HEK293 (cell line): ENCODE data around the gene FRMD5.
A peak's percentile ranks its signal among the peaks of the same experiment; 100 is the strongest.

Experiments
- CTCF ChIA-PET: fragments of 350-600 bp; formaldehyde crosslinking; extraction: SDS; loops from one replicate; lab custom pipeline; 2021; ENCODE audit warnings: antibody characterized with exemption; lab: Yijun Ruan, JAX
- POLR2A ChIA-PET: fragments of 300-600 bp; formaldehyde crosslinking; extraction: SDS; loops from one replicate; lab custom pipeline; 2020; ENCODE audit warnings: antibody characterized with exemption, inconsistent platforms; lab: Yijun Ruan, JAX
- H3K27ac ChIP-seq: fragments of 200-500 bp; sonication (Bioruptor generic); 2 replicates; pipeline ENCODE4 v1.5.1; 2014; ENCODE audit warnings: low read depth, low read length, control low read depth, inconsistent platforms; ENCODE audit errors: extremely low read depth
- H3K36me3 ChIP-seq, 2 experiments: fragments of 200-500 bp in 1 of 2; sonication (Bioruptor generic) in 1 of 2; 1 replicate in 1 of 2; 2 replicates in 1 of 2; pipeline ENCODE4 v1.5.1; 2014 to 2017; ENCODE audit warnings: inconsistent platforms in 2 of 2, low read length in 2 of 2; ENCODE audit not compliant: control insufficient read depth in 2 of 2, insufficient read depth in 1 of 2
- H3K4me1 ChIP-seq: fragments of 200-500 bp; sonication (Bioruptor generic); 2 replicates; pipeline ENCODE4 v1.5.1; 2014; ENCODE audit warnings: mild to moderate bottlenecking, low read length, inconsistent platforms; ENCODE audit not compliant: control insufficient read depth, insufficient read depth
- H3K4me3 ChIP-seq: 2 replicates; pipeline ENCODE4 v1.5.1; 2011; ENCODE audit warnings: low read depth, mild to moderate bottlenecking, control low read depth, low read length, moderate library complexity
- H3K9me3 ChIP-seq: fragments of 200-500 bp; sonication (Bioruptor generic); 2 replicates; pipeline ENCODE4 v1.5.1; 2014; ENCODE audit warnings: low read depth, low read length, inconsistent platforms; ENCODE audit not compliant: control insufficient read depth, insufficient read depth
- ATF2 ChIP-seq: fragments of 450-650 bp; formaldehyde crosslinking; IDR thresholded peaks from 2 replicates; pipeline ENCODE4 v1.5.1; 2016; ENCODE audit warnings: missing biosample characterization, missing genetic modification characterization, low read depth
- BCL11A ChIP-seq: fragments of 450-650 bp; formaldehyde crosslinking; IDR thresholded peaks from 2 replicates; pipeline ENCODE4 v1.5.1; 2016; ENCODE audit warnings: low read depth, missing biosample characterization, missing genetic modification characterization
- GLIS2 ChIP-seq: fragments of 450-650 bp; formaldehyde crosslinking; IDR thresholded peaks from 2 replicates; pipeline ENCODE4 v1.5.1; 2016; ENCODE audit warnings: missing biosample characterization, missing genetic modification characterization
- INSM2 ChIP-seq: fragments of 450-650 bp; formaldehyde crosslinking; IDR thresholded peaks from 2 replicates; pipeline ENCODE4 v1.5.1; 2016; ENCODE audit warnings: missing biosample characterization, missing genetic modification characterization
- MYNN ChIP-seq: fragments of 450-650 bp; formaldehyde crosslinking; IDR thresholded peaks from 2 replicates; pipeline ENCODE4 v1.5.1; 2016; ENCODE audit warnings: missing biosample characterization, missing genetic modification characterization, borderline replicate concordance
- WT1 ChIP-seq: fragments of 450-650 bp; formaldehyde crosslinking; IDR thresholded peaks from 2 replicates; pipeline ENCODE4 v1.5.1; 2016; ENCODE audit warnings: missing biosample characterization, missing genetic modification characterization
- ZNF138 ChIP-seq: fragments of 450-650 bp; formaldehyde crosslinking; IDR thresholded peaks from 2 replicates; pipeline ENCODE4 v1.5.1; 2016; ENCODE audit warnings: missing biosample characterization, missing genetic modification characterization, borderline replicate concordance
- ZNF16 ChIP-seq: fragments of 450-650 bp; formaldehyde crosslinking; IDR thresholded peaks from 2 replicates; pipeline ENCODE4 v1.5.1; 2016; ENCODE audit warnings: low read depth, missing biosample characterization, missing genetic modification characterization
- ZNF174 ChIP-seq: fragments of 450-650 bp; formaldehyde crosslinking; IDR thresholded peaks from 2 replicates; pipeline ENCODE4 v1.5.0; 2017; ENCODE audit warnings: missing biosample characterization, mild to moderate bottlenecking, missing genetic modification characterization
- ZNF280C ChIP-seq: fragments of 450-650 bp; formaldehyde crosslinking; IDR thresholded peaks from 2 replicates; pipeline ENCODE4 v1.5.1; 2016; ENCODE audit warnings: missing biosample characterization, missing genetic modification characterization
- ZNF37A ChIP-seq: fragments of 450-650 bp; IDR thresholded peaks from 2 replicates; pipeline ENCODE4 v1.5.1; 2018; ENCODE audit warnings: missing biosample characterization, missing genetic modification characterization
- ZNF521 ChIP-seq: fragments of 450-650 bp; formaldehyde crosslinking; IDR thresholded peaks from 2 replicates; pipeline ENCODE4 v1.5.1; 2017; ENCODE audit warnings: missing biosample characterization, mild to moderate bottlenecking, missing genetic modification characterization
- ZNF670 ChIP-seq: fragments of 450-650 bp; formaldehyde crosslinking; IDR thresholded peaks from 2 replicates; pipeline ENCODE4 v1.5.1; 2016; ENCODE audit warnings: missing biosample characterization, missing genetic modification characterization, low read depth
- ZNF707 ChIP-seq: fragments of 450-650 bp; formaldehyde crosslinking; IDR thresholded peaks from 2 replicates; pipeline ENCODE4 v1.5.1; 2016; ENCODE audit warnings: missing biosample characterization, missing genetic modification characterization
- ZSCAN16 ChIP-seq: fragments of 450-650 bp; formaldehyde crosslinking; IDR thresholded peaks from 2 replicates; pipeline ENCODE4 v1.5.1; 2016; ENCODE audit warnings: missing biosample characterization, missing genetic modification characterization
- TF ChIP-seq, protein P1 (sequence below): fragments of 450-650 bp; formaldehyde crosslinking; IDR thresholded peaks from 2 replicates; pipeline ENCODE4 v1.5.1; 2017; ENCODE audit warnings: missing biosample characterization, missing genetic modification characterization
- TF ChIP-seq, protein P2 (sequence below): fragments of 450-650 bp; formaldehyde crosslinking; conservative IDR thresholded peaks from 2 replicates; pipeline ENCODE4 v1.5.1; 2016; ENCODE audit warnings: low read depth, missing biosample characterization, missing genetic modification characterization

The FRMD5 gene

GRCh38 chr15:44087578-44088465, 107.2 kb downstream of the FRMD5 start (continued):
- TF ChIP-seq, protein P1, sequence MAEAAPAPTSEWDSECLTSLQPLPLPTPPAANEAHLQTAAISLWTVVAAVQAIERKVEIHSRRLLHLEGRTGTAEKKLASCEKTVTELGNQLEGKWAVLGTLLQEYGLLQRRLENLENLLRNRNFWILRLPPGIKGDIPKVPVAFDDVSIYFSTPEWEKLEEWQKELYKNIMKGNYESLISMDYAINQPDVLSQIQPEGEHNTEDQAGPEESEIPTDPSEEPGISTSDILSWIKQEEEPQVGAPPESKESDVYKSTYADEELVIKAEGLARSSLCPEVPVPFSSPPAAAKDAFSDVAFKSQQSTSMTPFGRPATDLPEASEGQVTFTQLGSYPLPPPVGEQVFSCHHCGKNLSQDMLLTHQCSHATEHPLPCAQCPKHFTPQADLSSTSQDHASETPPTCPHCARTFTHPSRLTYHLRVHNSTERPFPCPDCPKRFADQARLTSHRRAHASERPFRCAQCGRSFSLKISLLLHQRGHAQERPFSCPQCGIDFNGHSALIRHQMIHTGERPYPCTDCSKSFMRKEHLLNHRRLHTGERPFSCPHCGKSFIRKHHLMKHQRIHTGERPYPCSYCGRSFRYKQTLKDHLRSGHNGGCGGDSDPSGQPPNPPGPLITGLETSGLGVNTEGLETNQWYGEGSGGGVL = no peak
- no peak for TF ChIP-seq WT1 (tag by site-specific recombination)
- TF ChIP-seq ZNF37A = no peak
- TF ChIP-seq, all 188 proteins: peak for 4

- no peaks in the 10 kb centered on the region for H3K9me3 ChIP-seq
- no peak overlapping the region for H3K4me3 ChIP-seq
- TF ChIP-seq ZSCAN16 (tag by site-specific recombination) (0 out of 2 replicates have a peak, but pooled peaks have one; percentile 65), ZNF280C (tag by site-specific recombination) (no peak)
- no peak overlapping the region for H3K27ac ChIP-seq
- ChIA-PET CTCF (interaction anchor here (1.0 kb wide), 1 partner anchor 15 kb away, joined by 3 read pairs; no protein-coding TSS in a partner anchor), POLR2A (no interaction called here)
- H3K36me3 ChIP-seq = no peaks in the 10 kb centered on the region
- H3K4me1 ChIP-seq = peaks cover 10% of the 10 kb centered on the region; the same call in 1 of the 2 replicates
Measured at GRCh38 chr15:44084770-44085169, 110.3 kb downstream of the FRMD5 start.

GRCh38 chr15:44084171-44084570, 110.9 kb downstream of the FRMD5 start:
- Histone ChIP-seq H3K9me3 (no peaks in the 10 kb centered on the region), H3K4me3 (no peak overlapping the region), H3K36me3 (no peaks in the 10 kb centered on the region), H3K27ac (no peak overlapping the region), H3K4me1 (peaks cover 10% of the 10 kb centered on the region; the same call in 1 of the 2 replicates)
- ChIA-PET CTCF (interaction anchor here (0.6 to 1.0 kb wide), 2 partner anchors 14 to 135 kb away, joined by 3 to 5 read pairs; no protein-coding TSS in a partner anchor), POLR2A (no interaction called here)
- TF ChIP-seq ZNF16 (tag by site-specific recombination) (no peak), MYNN (no peak), BCL11A (no peak), GLIS2 (tag by site-specific recombination) (no peak), ZNF521 (tag by site-specific recombination) (no peak), ATF2 (tag by site-specific recombination) (no peak), ZNF707 (tag by site-specific recombination) (no peak), INSM2 (tag by site-specific recombination) (no peak), ZNF670 (tag by site-specific recombination) (no peak), ZNF174 (tag by site-specific recombination) (no peak), ZNF138 (no peak)
- TF ChIP-seq, protein P2, sequence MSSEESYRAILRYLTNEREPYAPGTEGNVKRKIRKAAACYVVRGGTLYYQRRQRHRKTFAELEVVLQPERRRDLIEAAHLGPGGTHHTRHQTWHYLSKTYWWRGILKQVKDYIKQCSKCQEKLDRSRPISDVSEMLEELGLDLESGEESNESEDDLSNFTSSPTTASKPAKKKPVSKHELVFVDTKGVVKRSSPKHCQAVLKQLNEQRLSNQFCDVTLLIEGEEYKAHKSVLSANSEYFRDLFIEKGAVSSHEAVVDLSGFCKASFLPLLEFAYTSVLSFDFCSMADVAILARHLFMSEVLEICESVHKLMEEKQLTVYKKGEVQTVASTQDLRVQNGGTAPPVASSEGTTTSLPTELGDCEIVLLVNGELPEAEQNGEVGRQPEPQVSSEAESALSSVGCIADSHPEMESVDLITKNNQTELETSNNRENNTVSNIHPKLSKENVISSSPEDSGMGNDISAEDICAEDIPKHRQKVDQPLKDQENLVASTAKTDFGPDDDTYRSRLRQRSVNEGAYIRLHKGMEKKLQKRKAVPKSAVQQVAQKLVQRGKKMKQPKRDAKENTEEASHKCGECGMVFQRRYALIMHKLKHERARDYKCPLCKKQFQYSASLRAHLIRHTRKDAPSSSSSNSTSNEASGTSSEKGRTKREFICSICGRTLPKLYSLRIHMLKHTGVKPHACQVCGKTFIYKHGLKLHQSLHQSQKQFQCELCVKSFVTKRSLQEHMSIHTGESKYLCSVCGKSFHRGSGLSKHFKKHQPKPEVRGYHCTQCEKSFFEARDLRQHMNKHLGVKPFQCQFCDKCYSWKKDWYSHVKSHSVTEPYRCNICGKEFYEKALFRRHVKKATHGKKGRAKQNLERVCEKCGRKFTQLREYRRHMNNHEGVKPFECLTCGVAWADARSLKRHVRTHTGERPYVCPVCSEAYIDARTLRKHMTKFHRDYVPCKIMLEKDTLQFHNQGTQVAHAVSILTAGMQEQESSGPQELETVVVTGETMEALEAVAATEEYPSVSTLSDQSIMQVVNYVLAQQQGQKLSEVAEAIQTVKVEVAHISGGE = no peak
